SU-DHL-6 (cell line): ENCODE data around the gene GTF2I.

Experiments used
- H2AFZ ChIP-seq: fragments of 200-600 bp; sonication (generic); 2 replicates; pipeline ENCODE4 v1.6.1; 2014; ENCODE audit warnings: low read depth, mild to moderate bottlenecking, moderate library complexity, mixed read lengths, antibody characterized with exemption, low read length; ENCODE audit not compliant: severe bottlenecking
- H3F3A ChIP-seq: fragments of 200-600 bp; shearing (Covaris generic); 2 replicates; pipeline ENCODE4 v1.6.0; 2016; ENCODE audit warnings: antibody characterized with exemption, mild to moderate bottlenecking; ENCODE audit not compliant: insufficient read depth
- H3K27ac ChIP-seq: fragments of 200-600 bp; sonication (generic); 2 replicates; pipeline ENCODE4 v1.5.1; 2016; ENCODE audit warnings: low read depth, mild to moderate bottlenecking, low read length, moderate library complexity, mixed read lengths
- H3K27me3 ChIP-seq: fragments of 200-600 bp; sonication (generic), shearing (Covaris generic); 2 replicates; pipeline ENCODE4 v1.6.0; 2014; ENCODE audit warnings: mild to moderate bottlenecking, low read length
- H3K36me3 ChIP-seq: fragments of 200-600 bp; sonication (generic); 2 replicates; pipeline ENCODE4 v1.6.1; 2014; ENCODE audit warnings: mild to moderate bottlenecking, low read length, mixed read lengths
- H3K4me2 ChIP-seq: fragments of 300-600, 200-600 bp; shearing (Covaris generic), sonication (generic); 2 replicates; pipeline ENCODE4 v1.6.0; 2014; ENCODE audit warnings: low read length, low read depth, mild to moderate bottlenecking; ENCODE audit not compliant: poor library complexity, severe bottlenecking
- H3K4me3 ChIP-seq: fragments of 200-600 bp; sonication (generic); 2 replicates; pipeline ENCODE4 v1.5.1; 2014; ENCODE audit warnings: antibody characterized with exemption, low read length, mild to moderate bottlenecking, mixed read lengths; ENCODE audit not compliant: insufficient read depth, poor library complexity, severe bottlenecking
- H3K79me2 ChIP-seq: fragments of 200-600 bp; sonication (generic); 2 replicates; pipeline ENCODE4 v1.6.1; 2014; ENCODE audit warnings: mild to moderate bottlenecking, low read length, moderate library complexity; ENCODE audit not compliant: insufficient read depth
- H3K9ac ChIP-seq: fragments of 200-600 bp; sonication (generic); 2 replicates; pipeline ENCODE4 v1.7.0; 2014; ENCODE audit warnings: mild to moderate bottlenecking, low read length
- H3K9me2 ChIP-seq: fragments of 200-600 bp; sonication (generic); replicated peaks from 2 replicates; pipeline ENCODE4 v1.6.1; 2014; ENCODE audit warnings: low read length; ENCODE audit not compliant: insufficient read depth
- H3K9me3 ChIP-seq: fragments of 200-600 bp; sonication (generic); 2 replicates; pipeline ENCODE4 v1.6.1; 2014; ENCODE audit warnings: low read length, mixed read lengths; ENCODE audit not compliant: insufficient read depth
- H4K20me1 ChIP-seq: fragments of 200-600 bp; sonication (generic); 2 replicates; pipeline ENCODE4 v1.6.1; 2014; ENCODE audit warnings: low read depth, mild to moderate bottlenecking, antibody characterized with exemption, low read length, moderate library complexity, mixed read lengths
- CTCF ChIP-seq: fragments of 200-600 bp; sonication (generic); IDR thresholded peaks from one replicate; pipeline ENCODE4 v1.5.1; 2017; ENCODE audit warnings: antibody characterized with exemption, mild to moderate bottlenecking, low read length, moderate library complexity; ENCODE audit not compliant: insufficient read depth, poor library complexity, severe bottlenecking
- EZH2phosphoT487 ChIP-seq: fragments of 200-600 bp; sonication (generic), shearing (Covaris generic); conservative IDR thresholded peaks from 2 replicates; pipeline ENCODE4 v1.6.1; 2018; ENCODE audit warnings: mild to moderate bottlenecking, antibody characterized with exemption, low read length, moderate library complexity, mixed read lengths

The GTF2I gene

GRCh38 chr7:74655768-74656440, 1.6 kb upstream of the GTF2I start:
- Histone ChIP-seq H4K20me1 (no peaks in the 10 kb centered on the region; the same call in 1 of the 2 replicates), H3K9ac (peak overlapping the region; percentile 44), H3K27ac (peak overlapping the region; percentile 62), H3K9me3 (no peaks in the 10 kb centered on the region), H3K36me3 (no peaks in the 10 kb centered on the region), H3F3A (peaks cover 47% of the 10 kb centered on the region), H3K4me3 (peak overlapping the region; percentile 39), H3K27me3 (no peaks in the 10 kb centered on the region), H3K4me2 (peak overlapping the region; percentile 78), H3K9me2 (no peaks in the 10 kb centered on the region), H3K79me2 (peaks cover 20% of the 10 kb centered on the region), H2AFZ (peak overlapping the region; percentile 52)
- no peak for TF ChIP-seq EZH2phosphoT487
- TF ChIP-seq CTCF: no peak

GRCh38 chr7:74656441-74656836, 1.1 kb upstream of the GTF2I start:
- H4K20me1 ChIP-seq: no peaks in the 10 kb centered on the region; the same call in 1 of the 2 replicates
- peak overlapping the region; percentile 100 for H3K9ac ChIP-seq
- H3K36me3 ChIP-seq: no peaks in the 10 kb centered on the region
- H2AFZ ChIP-seq: peak overlapping the region; percentile 52
- H3K27me3 ChIP-seq: no peaks in the 10 kb centered on the region
- H3K9me2 ChIP-seq: no peaks in the 10 kb centered on the region
- H3K4me2 ChIP-seq: peak overlapping the region; percentile 78
- peak overlapping the region; percentile 68 for H3K27ac ChIP-seq
- H3K4me3 ChIP-seq: peak overlapping the region; percentile 62
- H3K79me2 ChIP-seq: peaks cover 26% of the 10 kb centered on the region
- H3K9me3 ChIP-seq: no peaks in the 10 kb centered on the region
- peaks cover 51% of the 10 kb centered on the region for H3F3A ChIP-seq
- TF ChIP-seq CTCF: no peak
- TF ChIP-seq EZH2phosphoT487: no peak

- Histone ChIP-seq H3K9ac (peak overlapping the region; percentile 100), H2AFZ (peak overlapping the region; percentile 75), H3K27ac (peak overlapping the region; percentile 91), H3K9me3 (no peaks in the 10 kb centered on the region), H3K4me3 (peak overlapping the region; percentile 97), H3K79me2 (peaks cover 32% of the 10 kb centered on the region), H3K27me3 (no peaks in the 10 kb centered on the region), H3K36me3 (no peaks in the 10 kb centered on the region), H4K20me1 (peaks cover 3% of the 10 kb centered on the region; the same call in 1 of the 2 replicates), H3K9me2 (no peaks in the 10 kb centered on the region), H3K4me2 (peak overlapping the region; percentile 78), H3F3A (peaks cover 53% of the 10 kb centered on the region)
- TF ChIP-seq CTCF (no peak), EZH2phosphoT487 (no peak)
These were observed 454 bp upstream of the GTF2I start for GRCh38 chr7:74656837-74657691.
